GM18861 (cell line): ENCODE measurements around the gene IQGAP1.
A peak's percentile ranks its signal among the peaks of the same experiment; 100 is the strongest.

ENCODE experiments used
- ATAC-seq: cut with Tn5 transposase; IDR thresholded peaks from one replicate; pipeline ENCODE4 v1.9.1; 2021; ENCODE audit not compliant: unreplicated experiment

Gene IQGAP1

GRCh38 chr15:90365414-90366055, 22.5 kb upstream of the IQGAP1 start:
- ATAC-seq: no peak

- ATAC-seq: no peak
Observed at GRCh38 chr15:90367576-90367975, 20.5 kb upstream of the IQGAP1 start.

GRCh38 chr15:90375071-90375470, 13.0 kb upstream of the IQGAP1 start:
- no peak for ATAC-seq

GRCh38 chr15:90376789-90377188, 11.3 kb upstream of the IQGAP1 start:
- no peak for ATAC-seq

GRCh38 chr15:90379263-90379662, 8.8 kb upstream of the IQGAP1 start:
- ATAC-seq: no peak

- no peak for ATAC-seq
Observed at GRCh38 chr15:90381515-90381914, 6.5 kb upstream of the IQGAP1 start.

- ATAC-seq: no peak
Observed at GRCh38 chr15:90382320-90382719, 5.7 kb upstream of the IQGAP1 start.

- no peak for ATAC-seq
Observed at GRCh38 chr15:90386221-90386620, 1.8 kb upstream of the IQGAP1 start.

- peak; percentile 43 for ATAC-seq
Observed at GRCh38 chr15:90388462-90389380, 679 bp downstream of the IQGAP1 start.

GRCh38 chr15:90389513-90389912, 1.5 kb downstream of the IQGAP1 start:
- no peak for ATAC-seq

- ATAC-seq: no peak
Observed at GRCh38 chr15:90393040-90393439, 5.0 kb downstream of the IQGAP1 start.

GRCh38 chr15:90394074-90394473, 6.0 kb downstream of the IQGAP1 start:
- ATAC-seq: no peak

- no peak for ATAC-seq
Observed at GRCh38 chr15:90394748-90395442, 6.9 kb downstream of the IQGAP1 start.

GRCh38 chr15:90396321-90396720, 8.3 kb downstream of the IQGAP1 start:
- ATAC-seq: no peak

GRCh38 chr15:90400005-90400758, 12.1 kb downstream of the IQGAP1 start:
- no peak for ATAC-seq

GRCh38 chr15:90400759-90401314, 12.8 kb downstream of the IQGAP1 start:
- ATAC-seq: peak; percentile 98

GRCh38 chr15:90401495-90401894, 13.5 kb downstream of the IQGAP1 start:
- no peak for ATAC-seq

GRCh38 chr15:90402223-90402622, 14.2 kb downstream of the IQGAP1 start:
- no peak for ATAC-seq

GRCh38 chr15:90402767-90403166, 14.7 kb downstream of the IQGAP1 start:
- no peak for ATAC-seq

- ATAC-seq: no peak
Observed at GRCh38 chr15:90405055-90405607, 17.1 kb downstream of the IQGAP1 start.
